GM21360 (cell line): ENCODE data around the gene DOK3.
"Not testable (repeated sequence)": the region's sequence is repeated elsewhere in the genome, so short reads cannot be mapped to it uniquely, and the experiment has no call there.

ENCODE experiments used
- ATAC-seq: cut with Tn5 transposase; IDR thresholded peaks from one replicate; pipeline ENCODE4 v1.9.1; 2021; ENCODE audit warnings: mild to moderate bottlenecking, moderate library complexity; ENCODE audit not compliant: unreplicated experiment

Gene DOK3

DNA sequence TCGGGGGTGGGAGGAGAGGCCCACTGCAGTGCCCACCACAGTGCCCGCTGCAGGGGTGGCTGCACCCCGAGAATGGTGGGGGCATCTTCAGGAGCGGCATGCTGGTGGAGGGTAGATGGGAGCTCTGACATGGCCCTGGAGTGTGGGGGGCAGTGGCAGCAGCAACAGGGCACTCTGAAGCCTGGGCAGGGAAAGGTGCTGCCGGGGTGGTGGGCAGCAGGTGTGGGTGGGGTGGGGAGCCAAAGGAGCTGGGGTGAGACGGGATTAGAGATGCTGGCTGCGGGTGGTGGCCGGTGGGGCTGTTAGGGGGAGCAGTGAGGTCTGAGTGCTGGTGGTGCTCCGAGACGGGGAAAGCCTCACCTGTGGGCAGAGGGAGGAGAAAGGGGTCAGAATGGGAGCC, 26.8 kb upstream of the DOK3 start:
- no peak for ATAC-seq

DNA sequence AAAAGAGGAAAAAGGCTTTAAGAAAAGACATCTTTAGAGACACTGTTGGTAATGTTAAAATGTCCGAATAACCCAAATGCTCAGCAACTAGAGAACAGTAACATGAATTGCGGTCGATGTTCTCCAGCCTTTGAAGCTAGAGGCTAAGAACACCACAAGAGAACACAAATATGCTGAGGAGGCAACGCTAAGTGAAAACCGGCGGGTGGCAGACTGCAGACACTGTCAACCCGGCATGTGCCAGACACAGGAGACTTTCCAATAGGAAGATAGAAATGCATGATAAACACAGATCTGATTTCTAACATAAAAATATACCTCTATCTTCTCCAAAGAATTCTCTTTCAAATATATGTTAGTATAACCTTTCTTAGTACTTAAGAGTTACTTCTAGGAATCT, 25.5 kb upstream of the DOK3 start:
- ATAC-seq = no peak

- not testable (repeated sequence) for ATAC-seq
Observed at GRCh38 chr5:177534433-177534832, 24.8 kb upstream of the DOK3 start.

GRCh38 chr5:177531209-177531940, 21.7 kb upstream of the DOK3 start:
- no peak for ATAC-seq

GRCh38 chr5:177530638-177531037, 21.0 kb upstream of the DOK3 start:
- no peak for ATAC-seq

- ATAC-seq = no peak
Observed at GRCh38 chr5:177529247-177530203, 19.9 kb upstream of the DOK3 start.

GRCh38 chr5:177528631-177529030, 19.0 kb upstream of the DOK3 start:
- ATAC-seq = no peak

- ATAC-seq = no peak
Observed at GRCh38 chr5:177527595-177527994, 18.0 kb upstream of the DOK3 start.

DNA sequence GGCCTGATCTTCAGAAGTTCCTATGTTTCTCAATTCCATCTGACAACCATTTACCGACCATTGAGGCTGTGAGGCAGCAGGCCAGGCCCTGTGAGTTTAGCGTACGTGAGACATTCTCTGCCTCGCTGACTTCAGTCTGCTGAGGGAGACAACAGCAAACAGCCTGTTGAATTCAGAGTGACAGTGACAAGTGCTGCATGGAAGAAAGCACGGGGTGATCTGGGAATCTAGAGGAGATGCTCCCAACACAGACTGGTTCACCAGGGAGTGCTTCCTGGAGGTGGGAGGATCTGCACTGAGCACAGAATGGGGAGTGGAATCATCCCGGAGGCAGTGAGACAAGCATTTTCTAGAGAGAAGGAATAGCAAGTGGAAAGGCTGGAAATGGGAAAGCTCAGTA, 17.2 kb upstream of the DOK3 start:
- ATAC-seq = no peak

- no peak for ATAC-seq
Observed at GRCh38 chr5:177526191-177526590, 16.6 kb upstream of the DOK3 start.

DNA sequence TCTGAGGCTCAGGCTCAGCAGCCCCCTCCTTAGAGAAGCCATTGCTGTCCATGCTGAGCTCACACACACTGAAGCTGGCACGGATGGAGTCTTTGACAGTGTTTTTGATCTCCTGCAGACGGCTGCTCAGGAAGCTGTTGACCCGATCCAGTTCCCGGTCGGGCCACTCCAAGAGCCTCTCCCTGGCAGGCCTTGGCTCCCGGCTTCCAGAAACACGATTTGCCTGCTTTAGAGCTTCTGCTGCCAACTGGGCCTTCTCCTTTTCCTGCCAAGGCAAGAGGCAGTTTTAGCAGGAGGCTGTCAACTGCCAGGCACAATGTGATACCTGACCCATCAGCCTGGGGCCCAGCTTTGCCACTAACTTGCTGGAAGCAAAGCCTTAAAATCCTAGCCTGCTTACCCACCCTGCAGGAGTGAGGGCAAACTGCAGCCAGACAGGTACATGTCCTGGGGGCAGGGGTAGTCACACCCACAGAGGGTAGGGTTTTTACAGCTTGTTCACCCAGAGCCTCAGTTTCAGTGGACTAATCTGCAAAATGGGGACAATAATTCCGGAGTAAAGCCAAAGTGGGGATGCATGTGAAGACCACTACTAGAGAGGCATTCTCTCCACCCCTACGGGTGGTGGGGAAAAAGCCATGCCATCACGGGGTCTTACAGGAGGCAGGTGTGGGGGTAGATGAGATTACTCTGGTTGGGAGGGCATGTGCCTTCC, 15.5 kb upstream of the DOK3 start:
- ATAC-seq = no peak

DNA sequence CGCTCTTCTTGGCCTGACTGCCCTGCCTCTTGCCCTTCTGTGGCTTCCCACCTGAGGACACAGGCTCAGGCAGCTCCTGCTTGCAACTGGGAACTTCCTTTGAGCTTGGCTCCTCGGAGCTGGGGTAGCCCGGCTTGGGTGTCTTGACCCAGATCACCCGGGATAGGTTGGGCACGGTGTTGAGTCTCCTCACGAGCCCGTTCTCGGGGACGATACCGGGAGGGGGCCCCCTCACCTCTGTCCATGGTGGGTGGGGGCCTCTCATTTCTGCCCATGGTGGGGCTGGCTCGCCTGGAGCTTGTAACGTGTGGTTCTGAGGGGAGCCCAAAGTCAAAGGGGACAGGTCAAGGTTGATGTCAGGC, 14.9 kb upstream of the DOK3 start:
- no peak for ATAC-seq

DNA sequence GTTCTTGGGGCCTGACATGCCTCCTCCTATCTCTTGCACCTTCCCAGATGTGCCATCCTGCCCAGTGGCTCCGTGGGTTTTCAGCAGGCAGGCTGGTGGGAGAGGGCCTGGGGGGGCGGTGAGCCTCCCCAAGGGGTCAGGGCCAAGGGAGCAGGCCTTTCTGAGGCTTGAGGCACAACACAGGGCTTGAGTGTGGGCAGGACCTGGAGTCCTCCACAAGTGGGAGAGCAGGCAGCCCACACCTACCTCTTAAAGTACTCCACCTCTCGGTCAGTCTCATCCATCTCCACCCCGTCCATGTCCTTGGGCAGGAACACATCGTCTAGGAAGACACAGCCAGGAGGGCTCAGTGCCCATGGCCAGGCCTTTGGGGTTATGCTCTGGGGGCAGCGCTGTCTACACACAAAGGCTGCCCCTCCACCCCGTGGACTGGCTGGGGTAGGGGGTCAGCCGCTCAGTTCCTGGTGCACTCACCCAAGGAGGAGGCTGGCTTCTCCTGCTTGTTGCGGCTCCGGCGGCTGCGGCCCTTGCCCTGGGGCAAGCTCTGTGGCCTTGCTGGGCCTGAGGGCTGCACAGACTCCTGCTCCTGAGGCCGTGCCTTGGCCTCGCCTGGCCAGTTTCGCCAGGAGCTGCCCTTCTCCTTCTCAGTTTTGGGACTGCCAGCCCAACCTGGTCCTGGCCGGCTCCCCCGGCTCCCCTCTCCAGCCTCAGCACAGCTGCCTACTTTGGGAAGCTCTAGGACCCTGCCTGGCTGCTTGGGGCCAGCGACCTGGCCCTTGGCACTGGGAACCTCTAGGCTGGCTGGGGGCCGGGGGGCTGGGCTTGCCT, 14.3 kb upstream of the DOK3 start:
- no peak for ATAC-seq

DNA sequence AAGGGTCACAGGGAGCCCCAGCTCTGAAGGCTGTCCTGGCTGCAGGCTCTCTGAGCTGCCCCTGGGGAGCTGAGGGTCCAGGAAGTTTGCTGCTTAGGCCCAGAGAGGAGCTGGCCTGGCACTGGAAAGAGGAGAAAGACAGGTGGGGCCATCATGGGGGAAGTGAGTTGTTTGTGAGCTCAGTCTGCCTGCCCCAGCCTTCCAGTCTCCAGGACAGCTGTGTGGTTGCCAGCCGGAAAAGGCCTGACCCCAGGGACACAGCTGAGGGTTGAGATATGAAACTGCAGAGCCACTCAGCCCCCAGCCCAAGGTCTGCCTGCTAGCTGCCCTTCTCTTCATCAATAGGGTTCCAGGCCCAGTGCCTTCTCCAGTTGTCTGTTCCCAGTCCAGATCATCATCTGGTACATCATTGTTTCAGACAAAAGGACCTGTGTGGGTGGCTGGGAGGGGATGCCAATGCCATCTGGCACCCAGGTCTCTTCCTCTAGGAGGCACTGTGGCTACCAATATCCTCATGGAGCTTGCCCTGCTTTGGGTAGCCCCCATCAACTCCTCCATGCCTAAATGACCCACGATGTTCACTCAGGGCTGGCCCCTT, 11.4 kb upstream of the DOK3 start:
- ATAC-seq = no peak

- ATAC-seq = no peak
Observed at GRCh38 chr5:177520271-177520670, 10.6 kb upstream of the DOK3 start.

GRCh38 chr5:177519463-177520235, 10.0 kb upstream of the DOK3 start:
- ATAC-seq = no peak

GRCh38 chr5:177516601-177517568, 7.3 kb upstream of the DOK3 start, which contains the start of gene DDX41:
DDX41 (minus strand) TSS chr5:177516961; CDS start chr5:177516945, 16 bp downstream.
- peak; percentile 69 for ATAC-seq

GRCh38 chr5:177515580-177515979, 6.0 kb upstream of the DOK3 start:
- ATAC-seq = no peak
